Prostate gland (tissue), 2 donors: ENCODE measurements around the gene PRKCI.

ENCODE experiments used
- POLR2AphosphoS5 ChIP-seq: sonication (generic); formaldehyde crosslinking; IDR thresholded peaks from one replicate; pipeline ENCODE4 v1.6.1; 2017; ENCODE audit warnings: antibody characterized with exemption
- TF ChIP-seq, protein P1 (sequence below), 4 experiments: fragments of 200-600 bp in 2 of 4; fragments of 450-650 bp in 2 of 4; sonication (generic) in 2 of 4; IDR thresholded peaks; 1 replicate in 3 of 4; 2 replicates in 1 of 4; pipeline ENCODE4 v1.5.1; 2016 to 2019; ENCODE audit warnings: antibody characterized with exemption in 4 of 4, mild to moderate bottlenecking in 2 of 4, moderate library complexity in 2 of 4

- TF ChIP-seq, protein P1, sequence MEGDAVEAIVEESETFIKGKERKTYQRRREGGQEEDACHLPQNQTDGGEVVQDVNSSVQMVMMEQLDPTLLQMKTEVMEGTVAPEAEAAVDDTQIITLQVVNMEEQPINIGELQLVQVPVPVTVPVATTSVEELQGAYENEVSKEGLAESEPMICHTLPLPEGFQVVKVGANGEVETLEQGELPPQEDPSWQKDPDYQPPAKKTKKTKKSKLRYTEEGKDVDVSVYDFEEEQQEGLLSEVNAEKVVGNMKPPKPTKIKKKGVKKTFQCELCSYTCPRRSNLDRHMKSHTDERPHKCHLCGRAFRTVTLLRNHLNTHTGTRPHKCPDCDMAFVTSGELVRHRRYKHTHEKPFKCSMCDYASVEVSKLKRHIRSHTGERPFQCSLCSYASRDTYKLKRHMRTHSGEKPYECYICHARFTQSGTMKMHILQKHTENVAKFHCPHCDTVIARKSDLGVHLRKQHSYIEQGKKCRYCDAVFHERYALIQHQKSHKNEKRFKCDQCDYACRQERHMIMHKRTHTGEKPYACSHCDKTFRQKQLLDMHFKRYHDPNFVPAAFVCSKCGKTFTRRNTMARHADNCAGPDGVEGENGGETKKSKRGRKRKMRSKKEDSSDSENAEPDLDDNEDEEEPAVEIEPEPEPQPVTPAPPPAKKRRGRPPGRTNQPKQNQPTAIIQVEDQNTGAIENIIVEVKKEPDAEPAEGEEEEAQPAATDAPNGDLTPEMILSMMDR (IDR thresholded peaks at IDR 0.05): no peak
- no peak for TF ChIP-seq POLR2AphosphoS5
Measured at GRCh38 chr3:170228093-170228766, 6.0 kb downstream of the PRKCI start.
